Glutamatergic neuron (in vitro differentiated cells): ENCODE data around the gene GPR68. TPM values are rescaled to one million over a fixed set of nuclear protein-coding genes. Genes with fewer than 3 reads are reported as not detected.
"Not testable (repeated sequence)": the region's sequence is repeated elsewhere in the genome, so short reads cannot be mapped to it uniquely, and the experiment has no call there.

ENCODE experiments used
- DNase-seq: peaks from one replicate; pipeline ENCODE4 v3.0.0; 2022
- H3K27ac Mint-ChIP-seq: one replicate; pipeline ENCODE4 v1.8.0; 2020; ENCODE audit warnings: mild to moderate bottlenecking, mixed read lengths, inconsistent platforms; ENCODE audit not compliant: unreplicated experiment
- H3K27me3 Mint-ChIP-seq: one replicate; pipeline ENCODE4 v1.8.0; 2020; ENCODE audit warnings: mild to moderate bottlenecking, moderate library complexity, mixed read lengths, inconsistent platforms; ENCODE audit not compliant: unreplicated experiment
- H3K36me3 Mint-ChIP-seq: one replicate; pipeline ENCODE4 v1.8.0; 2020; ENCODE audit warnings: mild to moderate bottlenecking, mixed read lengths, inconsistent platforms; ENCODE audit not compliant: unreplicated experiment
- H3K4me1 Mint-ChIP-seq: one replicate; pipeline ENCODE4 v1.8.0; 2020; ENCODE audit warnings: mild to moderate bottlenecking, low read depth, mixed read lengths, inconsistent platforms; ENCODE audit not compliant: unreplicated experiment
- H3K4me3 Mint-ChIP-seq: one replicate; pipeline ENCODE4 v1.8.0; 2020; ENCODE audit warnings: mild to moderate bottlenecking, mixed read lengths, inconsistent platforms; ENCODE audit not compliant: unreplicated experiment
- H3K9me3 Mint-ChIP-seq: one replicate; pipeline ENCODE4 v1.8.0; 2020; ENCODE audit warnings: mild to moderate bottlenecking, moderate library complexity, mixed read lengths, inconsistent platforms; ENCODE audit not compliant: unreplicated experiment
- CTCF ChIP-seq: fragments of 200-600 bp; sonication (generic); IDR thresholded peaks from one replicate; pipeline ENCODE4 v1.5.0; 2021; ENCODE audit not compliant: partially characterized antibody, unreplicated experiment
- total RNA-seq: library from RNA; stranded (reverse); fragmentation: NEBNext Ultra II Directional; extraction: Animal tissue kit (Norgen Biotek cat#: 25700); gene quantifications from one replicate; pipeline ENCODE4 v1.2.1, GENCODE V29; 2021; ENCODE audit not compliant: unreplicated experiment

The GPR68 gene
- total RNA-seq, 1 donor from 2014 or later, result not detected

GRCh38 chr14:91211017-91211416, 33.5 kb downstream of the GPR68 start:
- Mint-ChIP-seq H3K4me1 (no peaks in the 10 kb centered on the region), H3K9me3 (no peaks in the 10 kb centered on the region), H3K27ac (no peak overlapping the region), H3K27me3 (no peaks in the 10 kb centered on the region), H3K36me3 (peaks cover 10% of the 10 kb centered on the region), H3K4me3 (no peak overlapping the region)
- DNase-seq, result no peak
- TF ChIP-seq CTCF, result no peak

GRCh38 chr14:91207008-91207407, 37.5 kb downstream of the GPR68 start:
- Mint-ChIP-seq H3K27ac (no peak overlapping the region), H3K9me3 (no peaks in the 10 kb centered on the region), H3K36me3 (peaks cover 10% of the 10 kb centered on the region), H3K27me3 (no peaks in the 10 kb centered on the region), H3K4me1 (no peaks in the 10 kb centered on the region), H3K4me3 (no peak overlapping the region)
- DNase-seq, result no peak
- no peak for TF ChIP-seq CTCF

GRCh38 chr14:91205459-91205858, 39.0 kb downstream of the GPR68 start:
- Mint-ChIP-seq H3K4me1 (no peaks in the 10 kb centered on the region), H3K36me3 (peaks cover 8% of the 10 kb centered on the region), H3K4me3 (no peak overlapping the region), H3K9me3 (no peaks in the 10 kb centered on the region), H3K27me3 (no peaks in the 10 kb centered on the region), H3K27ac (no peak overlapping the region)
- no peak for TF ChIP-seq CTCF
- DNase-seq, result no peak

GRCh38 chr14:91204657-91205056, 39.8 kb downstream of the GPR68 start:
- no peak for DNase-seq
- TF ChIP-seq CTCF, result no peak
- Mint-ChIP-seq H3K36me3 (peaks cover 8% of the 10 kb centered on the region), H3K9me3 (no peaks in the 10 kb centered on the region), H3K27me3 (no peaks in the 10 kb centered on the region), H3K27ac (no peak overlapping the region), H3K4me3 (no peak overlapping the region), H3K4me1 (no peaks in the 10 kb centered on the region)

GRCh38 chr14:91202234-91202974, 42.1 kb downstream of the GPR68 start:
- Mint-ChIP-seq H3K36me3 (peaks cover 8% of the 10 kb centered on the region), H3K27me3 (peaks cover under 1% of the 10 kb centered on the region), H3K9me3 (no peaks in the 10 kb centered on the region), H3K4me3 (no peak overlapping the region), H3K4me1 (no peaks in the 10 kb centered on the region), H3K27ac (no peak overlapping the region)
- DNase-seq, result no peak
- no peak for TF ChIP-seq CTCF

GRCh38 chr14:91200802-91201201, 43.7 kb downstream of the GPR68 start:
- H3K36me3 Mint-ChIP-seq, H3K27me3 Mint-ChIP-seq, H3K4me1 Mint-ChIP-seq, H3K27ac Mint-ChIP-seq, DNase-seq, H3K4me3 Mint-ChIP-seq, H3K9me3 Mint-ChIP-seq: not testable (repeated sequence)
